SK-MEL-5 (cell line): ENCODE results near the gene LGALS9B. TPM values are rescaled to one million over a fixed set of nuclear protein-coding genes. Genes with fewer than 3 reads are reported as not detected.
"Not testable (repeated sequence)": the region's sequence is repeated elsewhere in the genome, so short reads cannot be mapped to it uniquely, and the experiment has no call there.

Source experiments
- DNase-seq: peaks from one replicate; pipeline ENCODE4 v3.0.0-alpha.2; 2016; ENCODE audit warnings: low read depth, low spot score
- in situ Hi-C: cut with HindIII; loops from 2 replicates; pipeline ENCODE4 v1.10.0; 2016; ENCODE audit warnings: low sequenced_read_pairs, high pct_unique_total_duplicates, low pct_unique_long_range_greater_than_20kb
- small RNA-seq, 2 experiments: library from RNA; depleted of rRNA; stranded (forward); fragments of <200 nt; gene quantifications; one replicate each; pipeline ENCODE3, GENCODE V24; 2014
- total RNA-seq: library from RNA; depleted of rRNA; stranded (reverse); fragments of >200 nt; shearing (Covaris generic); gene quantifications from 2 replicates; pipeline ENCODE4 v1.2.3, GENCODE V29; 2014; rRNA removed

LGALS9B gene
- total RNA-seq, 1 experiment from 2014 or later, result not detected

GRCh38 chr17:20443632-20444031 lies 23.7 kb downstream of the LGALS9B start:
- in situ Hi-C loops, DNase-seq: not testable (repeated sequence)

GRCh38 chr17:20440665-20441064 lies 26.7 kb downstream of the LGALS9B start:
- in situ Hi-C loops, DNase-seq: not testable (repeated sequence)

- DNase-seq, in situ Hi-C loops: not testable (repeated sequence)
These were observed 32.2 kb downstream of the LGALS9B start for GRCh38 chr17:20435166-20435565.

DNA sequence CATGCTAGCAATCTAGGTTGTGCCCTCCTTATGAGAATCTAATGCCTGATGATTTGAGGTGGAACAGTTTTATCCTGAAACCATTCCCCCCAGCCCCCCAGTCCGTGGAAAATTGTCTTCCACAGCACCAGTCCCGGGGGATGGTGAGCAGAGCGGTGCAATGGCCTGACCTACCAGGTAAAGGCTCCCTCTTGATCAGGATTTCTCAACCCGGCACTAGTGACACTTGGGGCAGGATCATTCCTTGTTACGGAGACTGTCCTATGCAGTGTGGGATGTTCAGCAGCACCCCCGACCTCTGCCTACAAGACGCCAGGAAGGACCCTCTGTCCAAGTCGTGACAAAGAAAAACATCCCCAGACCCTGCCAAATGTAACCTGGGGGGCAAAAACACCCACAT lies 34.0 kb downstream of the LGALS9B start:
- in situ Hi-C loops, DNase-seq: not testable (repeated sequence)

GRCh38 chr17:20427264-20427663 lies 40.1 kb downstream of the LGALS9B start:
- in situ Hi-C loops, DNase-seq: not testable (repeated sequence)

DNA sequence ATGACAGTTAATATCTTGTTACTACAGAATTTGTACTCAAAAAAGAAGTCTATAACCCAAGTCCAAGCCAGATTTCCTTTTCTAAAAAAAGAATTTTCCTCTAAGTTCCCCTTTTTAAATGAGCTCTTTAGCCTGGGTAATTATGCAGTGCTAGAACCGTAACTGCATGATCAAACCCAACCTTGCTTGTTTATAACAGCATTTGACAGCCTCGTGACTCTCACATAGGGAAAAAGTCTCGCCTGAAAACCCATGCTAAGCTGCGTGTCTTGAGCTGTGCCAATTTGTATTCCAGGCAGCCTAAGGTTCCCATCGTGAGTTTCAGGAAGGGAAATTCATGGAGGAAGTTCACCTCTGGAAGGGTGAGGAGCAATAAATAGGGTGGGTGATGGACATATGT lies 44.5 kb downstream of the LGALS9B start:
- in situ Hi-C loops, DNase-seq: not testable (repeated sequence)

GRCh38 chr17:20418838-20419237 lies 48.5 kb downstream of the LGALS9B start:
- in situ Hi-C loops, result not testable (repeated sequence)
- peak; percentile 0 for DNase-seq

GRCh38 chr17:20417492-20418080 lies 49.8 kb downstream of the LGALS9B start:
- in situ Hi-C loops, result not testable (repeated sequence)

DNA sequence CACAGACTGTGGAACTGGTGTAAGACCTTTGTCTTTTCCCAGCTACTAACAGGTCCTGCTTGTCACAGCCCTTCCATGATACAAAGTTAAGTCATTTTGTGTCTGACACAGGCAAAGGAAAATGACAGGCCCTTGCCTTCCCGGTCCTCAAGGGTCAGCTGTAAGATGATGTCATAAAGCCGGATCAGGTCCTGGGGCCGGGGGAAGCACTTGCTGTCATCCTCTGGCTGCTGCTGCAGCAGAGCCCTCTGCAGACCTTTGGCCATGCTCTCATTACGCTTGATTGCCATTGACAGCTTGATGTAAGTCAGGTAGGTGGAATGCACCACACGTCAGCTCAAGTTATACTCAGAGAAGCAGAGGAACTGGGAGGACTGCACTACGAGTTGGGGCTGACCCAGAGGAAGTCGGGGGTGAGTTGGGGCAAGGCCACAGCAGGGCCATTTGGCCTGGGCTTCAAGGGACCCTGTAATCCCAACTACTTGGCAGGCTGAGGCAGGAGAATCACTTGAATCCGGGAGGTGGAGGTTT lies 50.9 kb downstream of the LGALS9B start:
- in situ Hi-C loops, DNase-seq: not testable (repeated sequence)

More at GRCh38 chr17:20417492-20418080, 49.8 kb downstream of the LGALS9B start:
- DNase-seq, result not testable (repeated sequence)

- in situ Hi-C loops, DNase-seq: not testable (repeated sequence)
These were observed 51.9 kb downstream of the LGALS9B start for GRCh38 chr17:20415479-20415878.

DNA sequence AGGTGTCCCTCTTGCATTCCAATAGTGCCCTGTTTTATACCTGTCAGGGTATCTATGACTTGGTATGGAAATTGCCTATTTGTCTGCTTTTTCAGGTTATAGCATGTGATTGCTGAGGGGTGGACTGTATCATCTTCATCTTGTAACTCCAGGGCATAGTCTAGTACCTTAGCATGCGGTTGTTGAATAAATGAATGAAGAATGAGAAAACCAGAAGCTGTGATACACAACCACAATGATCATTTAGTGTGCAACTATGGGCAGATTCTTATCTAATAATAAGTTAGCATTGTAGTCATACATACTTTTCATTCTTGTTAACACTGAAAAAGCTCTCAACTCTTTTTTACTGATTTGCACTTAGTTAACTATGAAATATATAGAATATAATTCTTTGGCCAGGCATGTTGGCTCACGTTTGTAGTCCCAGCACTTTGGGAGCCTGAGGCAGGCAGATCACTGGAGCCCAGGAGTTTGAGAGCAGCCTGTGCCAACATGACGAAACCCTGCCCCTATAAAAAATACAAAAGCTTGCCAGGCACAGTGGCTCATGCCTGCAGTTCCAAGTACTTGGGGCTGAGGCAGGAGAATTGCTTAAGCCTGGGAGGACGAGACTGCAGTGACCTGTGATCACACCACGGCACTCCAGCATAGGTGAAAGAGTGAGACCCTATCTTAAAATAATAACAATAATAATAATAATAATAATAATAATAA lies 65.9 kb downstream of the LGALS9B start:
- in situ Hi-C loops, DNase-seq: not testable (repeated sequence)

DNA sequence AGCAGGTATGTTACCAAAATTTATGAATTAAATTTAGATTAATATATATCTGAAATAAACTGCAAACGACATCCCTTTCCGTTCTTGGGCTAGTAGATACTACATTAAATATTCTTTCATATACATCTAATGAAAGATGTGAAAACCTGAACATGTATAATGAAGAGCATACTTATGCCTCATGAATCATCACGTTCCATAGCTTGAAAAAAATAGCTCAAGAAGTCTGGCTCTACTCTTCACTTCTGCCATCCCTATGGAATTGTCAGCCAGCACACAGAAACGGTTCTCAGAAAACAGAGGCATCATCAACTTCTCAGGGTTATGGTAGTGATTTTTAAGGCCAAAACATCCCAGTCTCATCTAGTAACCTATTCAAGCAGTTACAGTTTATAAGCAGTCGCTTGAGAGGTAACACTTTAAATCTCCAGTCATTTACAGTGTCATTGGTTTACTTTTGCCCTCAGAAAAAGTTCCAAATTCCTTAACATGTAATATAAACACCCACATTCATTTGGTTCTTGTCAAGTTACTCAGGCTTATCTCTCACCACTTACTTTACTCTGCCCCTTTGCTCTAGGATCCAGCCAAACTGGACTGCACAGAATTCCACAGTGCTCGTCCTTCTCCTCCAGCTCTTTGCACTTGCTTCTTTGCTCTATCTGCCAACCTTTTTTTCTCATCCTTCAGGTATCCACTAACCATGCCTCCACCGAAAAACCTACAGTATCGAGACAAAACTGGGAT lies 66.6 kb downstream of the LGALS9B start:
- in situ Hi-C loops, DNase-seq: not testable (repeated sequence)

Small RNAs within 50 kb of the gene (small RNA-seq; reads per million reads assigned to genes)
- 0 reads per million in 2 experiments for gene YWHAEP3

Other genes with a start within 250 kb of the LGALS9B start
- gene CDRT15L2, start 112.2 kb upstream of the LGALS9B start, total RNA-seq, result not detected in 2 replicates